ENCODE results near the gene ME3. TPM values are rescaled to one million over a fixed set of nuclear protein-coding genes. Genes with fewer than 3 reads are reported as not detected.

Gene ME3
- total RNA-seq, 1 experiment from 2014 or later: 0.30 TPM

DNA sequence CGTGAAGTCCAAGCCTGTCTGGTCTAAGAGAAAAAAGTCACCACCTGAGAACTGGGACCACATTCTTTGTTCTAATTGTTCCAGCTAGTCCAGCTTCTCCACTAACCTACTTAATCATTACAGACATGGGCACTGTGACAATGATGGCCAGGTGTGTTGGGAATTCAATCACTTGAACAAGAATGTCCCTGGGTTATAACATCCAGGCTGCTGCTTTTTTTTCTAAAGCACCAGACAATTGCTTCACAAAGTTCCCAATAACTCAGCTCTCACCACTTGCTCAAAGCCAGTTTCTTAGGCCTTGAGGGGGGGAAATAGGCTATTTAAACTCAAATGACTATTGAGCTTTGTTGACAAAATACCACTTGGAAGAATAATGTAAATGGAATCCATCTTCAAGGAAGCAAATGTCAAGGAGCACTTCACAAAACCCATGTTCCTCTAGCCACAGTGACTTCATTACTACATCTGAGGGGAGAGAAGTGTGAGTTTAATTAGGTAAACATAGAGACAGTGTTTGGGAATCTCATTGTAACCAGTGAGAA, 80.3 kb downstream of the ME3 start:
- RAD21 ChIA-PET (ENCODE audit: low non-redundant PET in 1 of 2, low total read pairs in 2 of 2, uncharacterized antibody in 2 of 2, unreplicated experiment in 2 of 2): no interaction called here
- TF ChIP-seq, protein P1, sequence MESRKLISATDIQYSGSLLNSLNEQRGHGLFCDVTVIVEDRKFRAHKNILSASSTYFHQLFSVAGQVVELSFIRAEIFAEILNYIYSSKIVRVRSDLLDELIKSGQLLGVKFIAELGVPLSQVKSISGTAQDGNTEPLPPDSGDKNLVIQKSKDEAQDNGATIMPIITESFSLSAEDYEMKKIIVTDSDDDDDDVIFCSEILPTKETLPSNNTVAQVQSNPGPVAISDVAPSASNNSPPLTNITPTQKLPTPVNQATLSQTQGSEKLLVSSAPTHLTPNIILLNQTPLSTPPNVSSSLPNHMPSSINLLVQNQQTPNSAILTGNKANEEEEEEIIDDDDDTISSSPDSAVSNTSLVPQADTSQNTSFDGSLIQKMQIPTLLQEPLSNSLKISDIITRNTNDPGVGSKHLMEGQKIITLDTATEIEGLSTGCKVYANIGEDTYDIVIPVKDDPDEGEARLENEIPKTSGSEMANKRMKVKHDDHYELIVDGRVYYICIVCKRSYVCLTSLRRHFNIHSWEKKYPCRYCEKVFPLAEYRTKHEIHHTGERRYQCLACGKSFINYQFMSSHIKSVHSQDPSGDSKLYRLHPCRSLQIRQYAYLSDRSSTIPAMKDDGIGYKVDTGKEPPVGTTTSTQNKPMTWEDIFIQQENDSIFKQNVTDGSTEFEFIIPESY (IDR thresholded peaks at IDR 0.05; ENCODE audit: extremely low read depth, insufficient replicate concordance, low read length): no peak
- no peak for TF ChIP-seq YY1 (IDR thresholded peaks at IDR 0.05; ENCODE audit: extremely low read depth, insufficient replicate concordance, low read depth, low read length)
- TF ChIP-seq FOSL1 (IDR thresholded peaks at IDR 0.05; ENCODE audit: low read depth): no peak
- H3K9me2 ChIP-seq (ENCODE audit: insufficient read depth): no peaks in the 10 kb centered on the region
- intact Hi-C loops (cut with micrococcal nuclease): no loop called here
- POLR2A ChIA-PET: no interaction called here
- H3K27me3 ChIP-seq (ENCODE audit: insufficient read depth, low read length): no peaks in the 10 kb centered on the region
- H3K9ac ChIP-seq (ENCODE audit: low read length): peak overlapping the region; percentile 30; the same call in 1 of the 2 replicates
- H3K27ac ChIP-seq (ENCODE audit: low read depth, low read length): peak overlapping the region; percentile 34; the same call in 1 of the 2 replicates
- H3K4me2 ChIP-seq (ENCODE audit: low read length): peak overlapping the region; percentile 62
- peak overlapping the region; percentile 63 for H2AFZ ChIP-seq (ENCODE audit: low read depth, low read length, poor library complexity, severe bottlenecking)
- H3K9me3 ChIP-seq (ENCODE audit: control insufficient read depth in 1 of 2, insufficient read depth in 1 of 2, low read depth in 1 of 2, low read length in 2 of 2): no peaks in the 10 kb centered on the region
- no peak overlapping the region for H3K4me3 ChIP-seq (replicated peaks in 1 of 2; ENCODE audit: low read depth in 1 of 2, low read length in 2 of 2)
- peak; percentile 10; the same call in 1 of the 2 replicates for ATAC-seq
- peaks cover 12 to 47% of the 10 kb centered on the region in 2 experiments for H3K4me1 ChIP-seq (ENCODE audit: control insufficient read depth in 1 of 2, insufficient read depth in 2 of 2, low read length in 2 of 2)
- CTCF ChIA-PET: interaction anchor here (1.4 to 1.8 kb wide), 3 partner anchors 13 to 20 kb away, joined by 3 to 9 read pairs (median 5); no protein-coding TSS in a partner anchor
- no TSS peak for BruUV-seq (replicated peaks)
- DNase-seq (ENCODE audit: low read depth, low spot score): no peak
- H4K20me1 ChIP-seq (ENCODE audit: insufficient read depth): no peaks in the 10 kb centered on the region
- H3K79me2 ChIP-seq (ENCODE audit: insufficient read depth, low read length): no peaks in the 10 kb centered on the region
- H3K36me3 ChIP-seq (ENCODE audit: control insufficient read depth in 1 of 2, insufficient read depth in 2 of 2, low read length in 2 of 2): no peaks in the 10 kb centered on the region

DNA sequence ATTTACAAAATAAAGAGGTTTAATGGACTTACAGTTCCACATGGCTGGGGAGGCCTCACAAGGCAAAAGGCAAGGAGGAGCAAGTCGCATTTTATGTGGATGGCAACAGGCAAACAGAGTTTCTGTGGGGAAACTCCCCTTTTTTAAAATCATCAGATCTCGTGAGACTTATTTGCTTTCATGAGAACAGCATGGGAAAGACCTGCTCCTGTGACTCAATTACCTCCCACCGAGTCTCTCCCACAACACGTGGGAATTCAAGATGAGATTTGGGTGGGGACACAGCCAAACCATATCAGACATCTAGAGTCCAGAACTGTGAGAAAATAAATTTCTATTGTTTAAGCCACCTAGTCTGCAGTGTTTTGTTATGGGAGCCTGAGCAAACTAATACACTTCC, 80.8 kb downstream of the ME3 start:
- CTCF ChIA-PET: interaction anchor here (1.8 kb wide), 1 partner anchor 17 kb away, joined by 9 read pairs; no protein-coding TSS in a partner anchor
- no peak for DNase-seq (ENCODE audit: low read depth, low spot score)
- TF ChIP-seq TCF7L2 (IDR thresholded peaks at IDR 0.05; ENCODE audit: borderline replicate concordance, extremely low read depth, insufficient read depth, insufficient read length) (no peak), POLR2AphosphoS5 (IDR thresholded peaks at IDR 0.05; ENCODE audit: low read depth, low read length) (no peak), SIN3A (IDR thresholded peaks at IDR 0.05; ENCODE audit: low read depth) (no peak), EZH2phosphoT487 (IDR thresholded peaks at IDR 0.05; ENCODE audit: borderline replicate concordance) (no peak), RAD21 (IDR thresholded peaks at IDR 0.05; ENCODE audit: low read depth) (no peak), SP1 (IDR thresholded peaks at IDR 0.05; ENCODE audit: low read depth) (no peak)
- TF ChIP-seq, protein P2, sequence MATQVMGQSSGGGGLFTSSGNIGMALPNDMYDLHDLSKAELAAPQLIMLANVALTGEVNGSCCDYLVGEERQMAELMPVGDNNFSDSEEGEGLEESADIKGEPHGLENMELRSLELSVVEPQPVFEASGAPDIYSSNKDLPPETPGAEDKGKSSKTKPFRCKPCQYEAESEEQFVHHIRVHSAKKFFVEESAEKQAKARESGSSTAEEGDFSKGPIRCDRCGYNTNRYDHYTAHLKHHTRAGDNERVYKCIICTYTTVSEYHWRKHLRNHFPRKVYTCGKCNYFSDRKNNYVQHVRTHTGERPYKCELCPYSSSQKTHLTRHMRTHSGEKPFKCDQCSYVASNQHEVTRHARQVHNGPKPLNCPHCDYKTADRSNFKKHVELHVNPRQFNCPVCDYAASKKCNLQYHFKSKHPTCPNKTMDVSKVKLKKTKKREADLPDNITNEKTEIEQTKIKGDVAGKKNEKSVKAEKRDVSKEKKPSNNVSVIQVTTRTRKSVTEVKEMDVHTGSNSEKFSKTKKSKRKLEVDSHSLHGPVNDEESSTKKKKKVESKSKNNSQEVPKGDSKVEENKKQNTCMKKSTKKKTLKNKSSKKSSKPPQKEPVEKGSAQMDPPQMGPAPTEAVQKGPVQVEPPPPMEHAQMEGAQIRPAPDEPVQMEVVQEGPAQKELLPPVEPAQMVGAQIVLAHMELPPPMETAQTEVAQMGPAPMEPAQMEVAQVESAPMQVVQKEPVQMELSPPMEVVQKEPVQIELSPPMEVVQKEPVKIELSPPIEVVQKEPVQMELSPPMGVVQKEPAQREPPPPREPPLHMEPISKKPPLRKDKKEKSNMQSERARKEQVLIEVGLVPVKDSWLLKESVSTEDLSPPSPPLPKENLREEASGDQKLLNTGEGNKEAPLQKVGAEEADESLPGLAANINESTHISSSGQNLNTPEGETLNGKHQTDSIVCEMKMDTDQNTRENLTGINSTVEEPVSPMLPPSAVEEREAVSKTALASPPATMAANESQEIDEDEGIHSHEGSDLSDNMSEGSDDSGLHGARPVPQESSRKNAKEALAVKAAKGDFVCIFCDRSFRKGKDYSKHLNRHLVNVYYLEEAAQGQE (IDR thresholded peaks at IDR 0.05; ENCODE audit: low read depth): no peak
- BruUV-seq (replicated peaks): no TSS peak
- Histone ChIP-seq H4K20me1 (ENCODE audit: insufficient read depth) (no peaks in the 10 kb centered on the region), H3K27me3 (ENCODE audit: insufficient read depth, low read length) (no peaks in the 10 kb centered on the region), H3K9me2 (ENCODE audit: insufficient read depth) (no peaks in the 10 kb centered on the region), H2AFZ (ENCODE audit: low read depth, low read length, poor library complexity, severe bottlenecking) (peak overlapping the region; percentile 63), H3K79me2 (ENCODE audit: insufficient read depth, low read length) (no peaks in the 10 kb centered on the region), H3K4me3 (replicated peaks in 1 of 2; ENCODE audit: low read depth in 1 of 2, low read length in 2 of 2) (no peak overlapping the region), H3K9ac (ENCODE audit: low read length) (no peak overlapping the region), H3K4me1 (ENCODE audit: control insufficient read depth in 1 of 2, insufficient read depth in 2 of 2, low read length in 2 of 2) (peaks cover 12 to 47% of the 10 kb centered on the region in 2 experiments), H3K36me3 (ENCODE audit: control insufficient read depth in 1 of 2, insufficient read depth in 2 of 2, low read length in 2 of 2) (no peaks in the 10 kb centered on the region), H3K9me3 (ENCODE audit: control insufficient read depth in 1 of 2, insufficient read depth in 1 of 2, low read depth in 1 of 2, low read length in 2 of 2) (no peaks in the 10 kb centered on the region), H3K27ac (ENCODE audit: low read depth, low read length) (no peak overlapping the region), H3K4me2 (ENCODE audit: low read length) (peak overlapping the region; percentile 62; the same call in 1 of the 2 replicates)
- POLR2A ChIA-PET: no interaction called here
- RAD21 ChIA-PET (ENCODE audit: low non-redundant PET in 1 of 2, low total read pairs in 2 of 2, uncharacterized antibody in 2 of 2, unreplicated experiment in 2 of 2): no interaction called here
- intact Hi-C loops (cut with micrococcal nuclease): no loop called here
- ATAC-seq: no peak

Data from HCT116 (cell line).